ENCODE data around the gene LENG8. TPM values are rescaled to one million over a fixed set of nuclear protein-coding genes. Genes with fewer than 3 reads are reported as not detected.
"Not testable (repeated sequence)": the region's sequence is repeated elsewhere in the genome, so short reads cannot be mapped to it uniquely, and the experiment has no call there.

Gene LENG8
- total RNA-seq, 1 experiment from 2014 or later = 153 TPM

- no peak for DNase-seq (ENCODE audit: low spot score)
Observed at GRCh38 chr19:54460230-54461005, 11.4 kb downstream of the LENG8 start.

GRCh38 chr19:54461210-54461609, 12.2 kb downstream of the LENG8 start:
- no peak for DNase-seq (ENCODE audit: low spot score)

DNA sequence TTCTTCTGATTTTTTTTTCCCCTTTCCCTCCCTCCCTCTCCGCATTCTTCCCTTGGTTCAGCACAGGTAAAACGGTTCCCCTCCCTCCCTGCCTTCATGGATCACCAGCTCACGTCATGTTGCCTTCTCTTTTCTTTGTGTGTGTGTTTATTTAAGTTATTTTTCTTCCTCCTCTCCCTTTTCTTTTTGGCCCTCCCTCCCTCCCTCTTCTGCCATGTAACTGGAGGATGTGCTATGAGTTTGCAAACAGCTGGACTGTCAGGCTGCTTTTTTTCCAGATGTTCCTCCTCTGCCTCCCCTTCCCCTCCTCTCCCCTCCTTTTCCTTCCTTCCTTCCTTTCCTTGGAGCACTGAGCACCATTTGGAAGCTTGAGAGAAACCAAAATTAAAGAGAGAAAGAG, 12.6 kb downstream of the LENG8 start:
- no peak for DNase-seq (ENCODE audit: low spot score)

- no peak for DNase-seq (ENCODE audit: low spot score)
Observed at GRCh38 chr19:54462047-54462654, 13.2 kb downstream of the LENG8 start.

DNA sequence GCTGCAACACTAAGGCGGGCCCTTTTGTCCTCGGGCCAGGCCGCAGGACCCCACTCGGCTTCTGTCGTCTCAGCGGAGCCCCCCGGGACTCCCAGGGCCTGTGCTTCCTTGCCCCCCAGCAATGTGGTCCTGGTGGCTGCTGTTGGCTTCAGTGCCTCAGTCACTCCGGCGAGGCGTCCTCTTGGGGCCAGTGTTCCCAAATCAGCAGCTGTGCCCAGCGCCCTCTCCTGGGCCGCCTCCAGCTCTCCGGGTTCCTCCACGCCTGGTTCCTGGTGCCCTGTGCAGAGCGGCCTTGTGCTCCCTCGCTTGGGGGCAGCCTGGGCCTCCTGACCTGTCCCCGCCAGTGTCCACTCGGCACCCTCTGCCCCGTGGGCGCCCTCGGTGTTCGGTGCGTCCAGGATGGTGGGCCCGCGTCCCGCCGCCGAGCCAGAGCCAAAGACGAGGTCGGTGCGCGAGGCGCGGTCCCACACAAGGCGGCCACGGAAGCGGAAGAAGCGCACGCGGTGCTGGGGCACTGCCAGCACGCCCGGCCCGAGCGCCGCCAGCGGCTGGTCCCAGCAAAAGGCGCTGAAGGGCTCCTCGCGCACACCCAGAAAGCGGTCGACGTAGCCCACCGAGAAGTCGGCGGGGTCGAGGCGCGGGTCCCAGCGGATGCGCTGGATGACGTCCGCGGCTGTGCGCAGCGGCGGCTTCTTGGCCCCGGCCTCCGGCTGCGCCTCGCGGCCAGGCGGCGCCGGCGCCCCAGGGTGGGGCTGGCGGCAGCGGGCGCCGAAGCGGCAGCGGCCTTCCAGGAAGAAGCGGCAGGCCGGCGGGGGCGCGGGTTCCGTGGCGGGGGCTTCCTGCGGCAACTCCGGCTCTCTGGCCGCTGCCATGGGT, 13.9 kb downstream of the LENG8 start:
- peak; percentile 88 for DNase-seq (ENCODE audit: low spot score)

DNA sequence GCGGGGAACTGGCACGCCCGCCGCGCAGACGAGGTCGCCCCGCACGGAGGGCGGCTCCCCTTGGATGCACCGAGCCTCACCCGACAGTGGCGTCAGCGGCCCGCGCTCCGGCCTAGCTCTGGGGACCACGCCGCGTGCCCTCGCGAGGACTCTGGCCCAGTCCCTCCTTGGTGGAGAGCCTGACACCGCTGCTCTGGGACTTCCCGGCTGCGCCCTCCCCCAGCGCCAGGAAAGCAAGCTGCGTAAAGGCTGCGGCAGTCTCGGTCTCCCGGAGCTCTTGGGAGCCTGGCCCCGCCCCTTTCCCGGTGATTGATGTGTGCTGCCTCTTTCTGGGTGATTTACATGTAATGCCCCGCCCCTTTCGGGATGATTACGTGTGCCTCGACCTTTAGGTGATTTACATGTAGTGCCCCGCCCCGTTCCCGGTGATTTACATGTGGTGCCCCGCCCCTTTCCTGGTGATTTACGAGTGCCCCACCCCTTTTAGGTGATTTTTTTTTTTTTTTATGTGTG, 14.6 kb downstream of the LENG8 start, which contains the start of gene LENG9:
Gene LENG9, minus strand, starts transcription at position 248 of the 513 bp plus-strand sequence. CDS start 252 bp downstream, outside the sequence.
- DNase-seq (ENCODE audit: low spot score) = peak; percentile 100

DNA sequence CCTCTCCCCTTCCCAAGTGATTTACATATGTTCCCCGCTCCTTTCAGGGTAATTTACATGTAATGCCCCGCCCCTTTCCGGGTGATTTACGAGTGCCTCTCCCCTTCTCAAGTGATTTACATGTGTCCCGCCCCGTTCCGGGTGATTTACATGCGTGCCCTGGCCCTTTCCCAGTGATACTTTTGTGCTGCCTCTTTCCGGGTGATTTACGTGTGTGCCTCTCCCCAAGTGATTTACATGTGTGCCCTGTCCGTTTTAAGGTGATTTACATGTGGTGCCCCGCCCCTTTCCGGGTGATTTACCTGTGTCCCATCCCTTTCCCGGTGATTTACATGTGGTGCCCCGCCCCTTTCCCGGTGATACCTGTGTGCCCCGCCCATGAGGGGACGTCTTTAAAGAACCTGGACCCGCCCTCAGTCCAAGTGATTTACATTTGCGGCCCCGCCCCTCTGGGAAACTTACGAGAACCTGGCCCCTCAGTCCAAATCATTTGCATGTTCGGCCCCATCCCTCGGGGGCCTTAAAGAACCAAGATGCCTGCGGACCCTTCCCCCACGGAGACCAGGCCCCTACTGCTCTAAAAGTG, 15.1 kb downstream of the LENG8 start:
- peak; percentile 100 for DNase-seq (ENCODE audit: low spot score)

GRCh38 chr19:54464630-54465425, 15.8 kb downstream of the LENG8 start:
- peak; percentile 97 for DNase-seq (ENCODE audit: low spot score)

DNA sequence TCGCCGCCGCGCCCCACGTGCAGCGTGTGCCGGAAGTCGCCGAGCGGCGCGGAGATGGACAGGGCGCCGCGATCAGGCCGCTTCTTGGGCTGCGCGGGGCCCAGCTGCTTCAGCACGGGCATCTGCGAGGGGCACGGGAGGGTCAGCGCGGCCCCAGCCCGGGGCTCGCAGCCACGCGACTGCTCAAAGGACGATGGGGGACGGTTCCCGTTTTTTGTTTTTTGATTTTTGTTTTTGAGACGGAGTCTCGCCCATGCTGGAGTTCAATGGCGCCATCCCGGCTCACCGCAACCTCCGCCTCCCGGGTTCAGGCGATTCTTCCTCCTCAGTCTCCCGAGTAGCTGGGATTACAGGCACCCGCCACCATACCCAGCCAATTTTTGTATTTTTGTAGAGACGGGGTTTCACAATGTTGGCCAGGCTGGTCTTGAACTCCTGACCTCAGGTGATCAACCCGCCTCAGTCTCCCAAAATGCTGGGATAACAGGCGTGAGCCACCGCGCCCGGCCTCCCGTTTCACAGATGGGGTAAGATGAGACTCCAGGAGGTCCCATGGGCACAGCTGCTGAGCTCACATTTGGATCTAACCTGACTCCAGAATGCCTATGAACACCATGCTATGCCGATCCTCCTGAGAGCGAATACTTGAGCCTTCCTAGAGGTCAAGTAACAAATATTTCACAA, 16.6 kb downstream of the LENG8 start:
- no peak for DNase-seq (ENCODE audit: low spot score)

GRCh38 chr19:54466110-54466480, 17.1 kb downstream of the LENG8 start:
- DNase-seq (ENCODE audit: low spot score) = not testable (repeated sequence)

- peak; percentile 75 for DNase-seq (ENCODE audit: low spot score)
Observed at GRCh38 chr19:54469496-54469934, 20.5 kb downstream of the LENG8 start.

- no peak for DNase-seq (ENCODE audit: low spot score)
Observed at GRCh38 chr19:54470276-54470887, 21.4 kb downstream of the LENG8 start.

- DNase-seq (ENCODE audit: low spot score) = peak; percentile 86
Observed at GRCh38 chr19:54470991-54471782, 22.2 kb downstream of the LENG8 start.

GRCh38 chr19:54473071-54473891, 24.3 kb downstream of the LENG8 start, which contains the start of gene CDC42EP5:
Gene CDC42EP5 (minus strand): TSS chr19:54473296. CDS start chr19:54465547, 7,749 bp downstream.
- DNase-seq (ENCODE audit: low spot score) = no peak

DNA sequence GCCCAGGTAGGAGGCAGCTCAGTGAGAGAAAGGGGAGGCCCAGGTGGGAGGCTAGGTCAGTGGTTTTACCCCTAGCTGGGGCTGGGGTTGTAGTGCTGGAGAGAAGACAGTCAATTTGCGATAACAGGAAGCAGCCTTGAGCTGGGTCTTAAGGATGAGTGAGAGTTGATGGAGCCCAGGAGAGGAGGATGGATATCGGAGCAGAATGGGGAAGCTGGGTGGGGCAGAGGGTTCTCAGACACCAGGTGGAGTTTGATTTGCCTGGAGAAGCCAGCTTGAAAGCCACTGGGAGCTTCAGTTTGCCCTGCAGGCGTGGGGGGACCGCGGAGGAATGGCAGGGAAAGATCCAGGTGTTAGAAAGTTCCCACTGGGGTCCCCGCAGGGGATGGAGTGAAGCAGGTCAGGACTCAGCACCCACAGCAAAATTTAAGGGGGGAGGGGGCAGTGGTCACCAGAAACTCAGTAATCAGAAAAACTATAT, 24.9 kb downstream of the LENG8 start:
- DNase-seq (ENCODE audit: low spot score) = no peak

GRCh38 chr19:54475706-54476105, 26.7 kb downstream of the LENG8 start:
- no peak for DNase-seq (ENCODE audit: low spot score)

DNA sequence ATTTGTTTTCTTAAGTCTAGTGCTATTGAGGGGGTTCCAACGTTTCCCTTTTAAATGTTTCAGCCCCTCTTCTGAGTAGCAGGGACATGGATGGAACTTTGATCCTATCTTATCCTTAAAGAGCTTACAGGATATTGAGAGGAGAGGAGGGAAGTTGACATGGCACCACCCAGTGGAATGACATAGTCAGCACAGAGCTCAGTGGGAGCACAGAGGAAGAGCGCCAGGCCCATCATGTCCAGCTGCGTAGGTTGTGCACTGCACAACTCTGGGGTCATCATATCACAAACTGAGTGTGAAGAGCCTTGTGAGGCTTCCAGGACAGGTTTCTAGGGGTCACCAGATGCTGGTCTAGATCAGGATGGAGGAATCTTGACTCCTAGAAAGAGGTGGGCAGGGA, 28.7 kb downstream of the LENG8 start:
- DNase-seq (ENCODE audit: low spot score) = peak; percentile 62

Measured in HT-29 (cell line).